CD4-positive, alpha-beta T cell treated with Interleukin-6 at 100 ng/mL for 8 hours (primary cell): ENCODE results near the gene PTGER2.

Experiments used
- DNase-seq: peaks from one replicate; pipeline ENCODE4 v3.0.0-alpha.2; 2020; ENCODE audit warnings: mixed read lengths, low spot score

PTGER2 gene

GRCh38 chr14:52377940-52378339 lies 63.8 kb downstream of the PTGER2 start:
- no peak for DNase-seq
